OCI-LY7 (cell line): ENCODE results near the gene HTT. TPM values are rescaled to one million over a fixed set of nuclear protein-coding genes. Genes with fewer than 3 reads are reported as not detected.

Source experiments
- BruUV-seq: library from RNA; stranded (reverse); fragments of 400-500 nt; replicated peaks from 2 replicates; lab custom pipeline; 2021; lab: Mats Ljungman, UMichigan
- CTCF ChIA-PET: fragments of 300-600 bp; sonication (Branson Sonifier 250); formaldehyde crosslinking; loops from one replicate; lab custom pipeline; 2022; ENCODE audit warnings: antibody characterized with exemption; ENCODE audit not compliant: unreplicated experiment; lab: Charles Lee
- POLR2A ChIA-PET: fragments of 300-600 bp; sonication (Branson Sonifier 250); formaldehyde crosslinking; loops from one replicate; lab custom pipeline; 2022; ENCODE audit warnings: antibody characterized with exemption; lab: Charles Lee
- DNase-seq: peaks from one replicate; pipeline ENCODE4 v3.0.0-alpha.2; 2015; ENCODE audit warnings: low spot score
- H2AFZ ChIP-seq: fragments of 200-600 bp; sonication (generic), shearing (Covaris generic); 2 replicates; pipeline ENCODE4 v1.6.1; 2014; ENCODE audit warnings: mild to moderate bottlenecking, antibody characterized with exemption, low read length, moderate library complexity
- H3K27ac ChIP-seq: fragments of 200-600 bp; sonication (generic); 2 replicates; pipeline ENCODE4 v1.5.1; 2014; ENCODE audit warnings: mixed run types, low read depth, mild to moderate bottlenecking, moderate library complexity, low read length, inconsistent platforms; ENCODE audit not compliant: poor library complexity, severe bottlenecking
- H3K36me3 ChIP-seq: fragments of 200-600 bp; sonication (generic); 2 replicates; pipeline ENCODE4 v1.6.1; 2014; ENCODE audit warnings: mild to moderate bottlenecking, antibody characterized with exemption, low read length, moderate library complexity, mixed read lengths; ENCODE audit not compliant: insufficient read depth
- H3K4me1 ChIP-seq: fragments of 200-600 bp; sonication (generic); 2 replicates; pipeline ENCODE4 v1.5.1; 2014; ENCODE audit warnings: mild to moderate bottlenecking, low read length; ENCODE audit not compliant: insufficient read depth, poor library complexity, severe bottlenecking
- H3K4me2 ChIP-seq: fragments of 200-600 bp; sonication (generic); 2 replicates; pipeline ENCODE4 v1.6.1; 2014; ENCODE audit warnings: mild to moderate bottlenecking, low read length
- H3K4me3 ChIP-seq: fragments of 200-600 bp; sonication (generic); 2 replicates; pipeline ENCODE4 v1.5.1; 2014; ENCODE audit warnings: mild to moderate bottlenecking, low read depth, low read length; ENCODE audit not compliant: poor library complexity, severe bottlenecking
- H3K79me2 ChIP-seq: fragments of 200-600 bp; sonication (generic); 2 replicates; pipeline ENCODE4 v1.6.1; 2016; ENCODE audit warnings: low read depth, mild to moderate bottlenecking, low read length, moderate library complexity, mixed read lengths; ENCODE audit not compliant: insufficient read depth
- H3K9me2 ChIP-seq: fragments of 200-600 bp; sonication (generic); 2 replicates; pipeline ENCODE4 v1.6.1; 2016; ENCODE audit warnings: mild to moderate bottlenecking, low read length, mixed read lengths; ENCODE audit not compliant: insufficient read depth
- H3K9me3 ChIP-seq: fragments of 200-600 bp; sonication (generic); 2 replicates; pipeline ENCODE4 v1.6.1; 2014; ENCODE audit warnings: mild to moderate bottlenecking, mixed run types, low read length, mixed read lengths
- H4K20me1 ChIP-seq: fragments of 200-600 bp; sonication (generic); 2 replicates; pipeline ENCODE4 v1.6.1; 2014; ENCODE audit warnings: mild to moderate bottlenecking, antibody characterized with exemption, low read length, moderate library complexity, mixed read lengths; ENCODE audit not compliant: insufficient read depth
- CTCF ChIP-seq: fragments of 200-600 bp; sonication (generic); conservative IDR thresholded peaks from 2 replicates; pipeline ENCODE4 v1.5.1; 2014; ENCODE audit warnings: mild to moderate bottlenecking, antibody characterized with exemption, low read length, moderate library complexity, mixed read lengths
- EZH2phosphoT487 ChIP-seq: fragments of 200-600 bp; sonication (generic); IDR thresholded peaks from 2 replicates; pipeline ENCODE4 v1.6.1; 2018; ENCODE audit warnings: low read depth, borderline replicate concordance, mild to moderate bottlenecking, mixed run types, antibody characterized with exemption, low read length, moderate library complexity, mixed read lengths
- intact Hi-C: fragments of 100-400 bp; cut with micrococcal nuclease; formaldehyde crosslinking; loops from one replicate; pipeline ENCODE4 v1.10.0; 2022; ENCODE audit not compliant: unreplicated experiment
- total RNA-seq, 2 experiments: library from RNA; depleted of rRNA in 1 of 2; stranded (reverse); fragments of >200 nt in 1 of 2; shearing (Covaris generic) in 1 of 2; gene quantifications; 2 replicates each; pipeline ENCODE4 v1.2.3, GENCODE V29; 2014 to 2022

HTT gene
- total RNA-seq, 2 experiments from 2014 or later: 36.4 to 91.3 TPM

GRCh38 chr4:3197366-3198105 is 123.1 kb downstream of the HTT start:
- H4K20me1 ChIP-seq: no peaks in the 10 kb centered on the region
- peaks cover 74% of the 10 kb centered on the region for H3K36me3 ChIP-seq
- no peak overlapping the region for H3K4me3 ChIP-seq
- POLR2A ChIA-PET: interaction anchor here (0.6 kb wide), 1 partner anchor 150 kb away, joined by 3 read pairs; no protein-coding TSS in a partner anchor
- TF ChIP-seq EZH2phosphoT487: no peak
- TF ChIP-seq CTCF: no peak
- intact Hi-C loops: no loop called here
- no peak overlapping the region for H2AFZ ChIP-seq
- peaks cover 12% of the 10 kb centered on the region for H3K4me1 ChIP-seq
- CTCF ChIA-PET: no interaction called here
- H3K4me2 ChIP-seq: no peak overlapping the region
- H3K79me2 ChIP-seq: no peaks in the 10 kb centered on the region
- DNase-seq: no peak
- no peaks in the 10 kb centered on the region for H3K9me2 ChIP-seq
- no TSS peak for BruUV-seq
- no peaks in the 10 kb centered on the region for H3K9me3 ChIP-seq
- no peak overlapping the region for H3K27ac ChIP-seq

GRCh38 chr4:3198906-3199305 is 124.4 kb downstream of the HTT start:
- Histone ChIP-seq H3K79me2 (no peaks in the 10 kb centered on the region), H2AFZ (no peak overlapping the region), H3K27ac (no peak overlapping the region), H3K4me2 (no peak overlapping the region), H3K4me3 (no peak overlapping the region), H3K4me1 (peaks cover 20% of the 10 kb centered on the region), H3K36me3 (peaks cover 70% of the 10 kb centered on the region), H3K9me2 (no peaks in the 10 kb centered on the region), H3K9me3 (no peaks in the 10 kb centered on the region), H4K20me1 (no peaks in the 10 kb centered on the region)
- CTCF ChIA-PET: no interaction called here
- BruUV-seq: no TSS peak
- intact Hi-C loops: no loop called here
- no peak for DNase-seq
- no peak for TF ChIP-seq EZH2phosphoT487
- TF ChIP-seq CTCF: no peak
- POLR2A ChIA-PET: interaction anchor here (0.7 kb wide), 1 partner anchor 386 kb away, joined by 3 read pairs; no protein-coding TSS in a partner anchor
